SKM-1 treated with dmso at 0.1 percent for 144 hours (cell line): ENCODE data around the gene HKDC1.
A peak's percentile ranks its signal among the peaks of the same experiment; 100 is the strongest.
"Not testable (repeated sequence)": the region's sequence is repeated elsewhere in the genome, so short reads cannot be mapped to it uniquely, and the experiment has no call there.

Experiments used
- DNase-seq: peaks from one replicate; lab custom pipeline; 2025; ENCODE audit not compliant: unreplicated experiment; lab: John Stamatoyannopoulos, UW

Gene HKDC1

GRCh38 chr10:69220041-69220451, at the start of gene HKDC1:
HKDC1 (plus strand) TSS chr10:69220332; CDS start chr10:69220436, 104 bp downstream.
- no peak for DNase-seq

- DNase-seq: no peak
Observed at GRCh38 chr10:69172241-69172982, 47.7 kb upstream of the HKDC1 start.

GRCh38 chr10:69175326-69175725, 44.8 kb upstream of the HKDC1 start:
- not testable (repeated sequence) for DNase-seq

- DNase-seq: no peak
Observed at GRCh38 chr10:69176823-69177222, 43.3 kb upstream of the HKDC1 start.

- peak; percentile 73 for DNase-seq
Observed at GRCh38 chr10:69179089-69179742, 40.9 kb upstream of the HKDC1 start.

- peak; percentile 96 for DNase-seq
Observed at GRCh38 chr10:69179743-69180524, 40.2 kb upstream of the HKDC1 start, which contains the start of gene SUPV3L1. SUPV3L1 (plus strand) TSS chr10:69180234; CDS start chr10:69180292, 58 bp downstream.

GRCh38 chr10:69180525-69181204, 39.5 kb upstream of the HKDC1 start:
- DNase-seq: no peak

GRCh38 chr10:69181433-69181832, 38.7 kb upstream of the HKDC1 start:
- no peak for DNase-seq

- DNase-seq: no peak
Observed at GRCh38 chr10:69182005-69182404, 38.1 kb upstream of the HKDC1 start.

- no peak for DNase-seq
Observed at GRCh38 chr10:69186524-69186923, 33.6 kb upstream of the HKDC1 start.

- no peak for DNase-seq
Observed at GRCh38 chr10:69201045-69201444, 19.1 kb upstream of the HKDC1 start.

GRCh38 chr10:69202332-69202731, 17.8 kb upstream of the HKDC1 start:
- DNase-seq: no peak

GRCh38 chr10:69208761-69209160, 11.4 kb upstream of the HKDC1 start:
- no peak for DNase-seq

GRCh38 chr10:69209787-69210484, 10.2 kb upstream of the HKDC1 start:
- no peak for DNase-seq

- DNase-seq: no peak
Observed at GRCh38 chr10:69211104-69211503, 9.0 kb upstream of the HKDC1 start.

GRCh38 chr10:69211524-69211923, 8.6 kb upstream of the HKDC1 start:
- no peak for DNase-seq

GRCh38 chr10:69213591-69214311, 6.4 kb upstream of the HKDC1 start:
- no peak for DNase-seq

- peak; percentile 55 for DNase-seq
Observed at GRCh38 chr10:69214666-69215131, 5.4 kb upstream of the HKDC1 start.

- DNase-seq: no peak
Observed at GRCh38 chr10:69215405-69216171, 4.5 kb upstream of the HKDC1 start.
